GM21576 (cell line): Measurements from ENCODE around the gene NBAS.

Experiments
- ATAC-seq: cut with Tn5 transposase; IDR thresholded peaks from one replicate; pipeline ENCODE4 v1.9.1; 2021; ENCODE audit warnings: mild to moderate bottlenecking, moderate library complexity; ENCODE audit not compliant: unreplicated experiment

NBAS gene

GRCh38 chr2:15560988-15561573, at the start of gene NBAS:
NBAS (minus strand) TSS chr2:15561334; CDS start chr2:15561304, 30 bp downstream.
- peak; percentile 85 for ATAC-seq

GRCh38 chr2:15610430-15610952, 49.4 kb upstream of the NBAS start:
- no peak for ATAC-seq

- ATAC-seq, result no peak
Measured at GRCh38 chr2:15609341-15610042, 48.4 kb upstream of the NBAS start.

GRCh38 chr2:15608392-15608761, 47.2 kb upstream of the NBAS start:
- ATAC-seq, result no peak

- ATAC-seq, result no peak
Measured at GRCh38 chr2:15607709-15608391, 46.7 kb upstream of the NBAS start.

GRCh38 chr2:15606481-15607441, 45.6 kb upstream of the NBAS start:
- ATAC-seq, result no peak

GRCh38 chr2:15605721-15606120, 44.6 kb upstream of the NBAS start:
- ATAC-seq, result no peak

- no peak for ATAC-seq
Measured at GRCh38 chr2:15603948-15604347, 42.8 kb upstream of the NBAS start.

GRCh38 chr2:15603044-15603765, 42.1 kb upstream of the NBAS start:
- ATAC-seq, result no peak

- ATAC-seq, result no peak
Measured at GRCh38 chr2:15602393-15602792, 41.3 kb upstream of the NBAS start.

GRCh38 chr2:15601681-15602080, 40.5 kb upstream of the NBAS start:
- ATAC-seq, result no peak

GRCh38 chr2:15599994-15600393, 38.9 kb upstream of the NBAS start:
- no peak for ATAC-seq

- ATAC-seq, result no peak
Measured at GRCh38 chr2:15596968-15597367, 35.8 kb upstream of the NBAS start.

- ATAC-seq, result no peak
Measured at GRCh38 chr2:15596350-15596749, 35.2 kb upstream of the NBAS start.

- ATAC-seq, result no peak
Measured at GRCh38 chr2:15595936-15596335, 34.8 kb upstream of the NBAS start.

- ATAC-seq, result no peak
Measured at GRCh38 chr2:15595342-15595905, 34.3 kb upstream of the NBAS start.

- no peak for ATAC-seq
Measured at GRCh38 chr2:15594291-15595256, 33.4 kb upstream of the NBAS start.

- no peak for ATAC-seq
Measured at GRCh38 chr2:15593327-15593705, 32.2 kb upstream of the NBAS start.
